AG08396 (cell line): ENCODE results near the gene ART3.

ENCODE experiments used
- DNase-seq: peaks from one replicate; pipeline ENCODE4 v3.0.0; 2012; ENCODE audit warnings: low spot score, mixed read lengths

Gene ART3

GRCh38 chr4:76072760-76073159, 1.7 kb upstream of the ART3 start:
- no peak for DNase-seq

- DNase-seq, result no peak
These were observed 588 bp downstream of the ART3 start for GRCh38 chr4:76074993-76075600.

GRCh38 chr4:76078033-76078613, 3.6 kb downstream of the ART3 start:
- no peak for DNase-seq

- no peak for DNase-seq
These were observed 9.0 kb downstream of the ART3 start for GRCh38 chr4:76083386-76083988.

- no peak for DNase-seq
These were observed 10.0 kb downstream of the ART3 start for GRCh38 chr4:76084542-76084941.

- DNase-seq, result peak; percentile 65
These were observed 12.7 kb downstream of the ART3 start for GRCh38 chr4:76087007-76087769.

GRCh38 chr4:76088719-76089118, 14.2 kb downstream of the ART3 start:
- DNase-seq, result no peak

GRCh38 chr4:76090241-76090691, 15.8 kb downstream of the ART3 start:
- DNase-seq, result peak; percentile 54

GRCh38 chr4:76091052-76091451, 16.5 kb downstream of the ART3 start:
- no peak for DNase-seq

GRCh38 chr4:76095568-76095967, 21.1 kb downstream of the ART3 start:
- no peak for DNase-seq

- DNase-seq, result no peak
These were observed 21.6 kb downstream of the ART3 start for GRCh38 chr4:76096076-76096475.

GRCh38 chr4:76105652-76106051, 31.1 kb downstream of the ART3 start:
- DNase-seq, result no peak

GRCh38 chr4:76106442-76106841, 31.9 kb downstream of the ART3 start:
- DNase-seq, result no peak

GRCh38 chr4:76108467-76109181, 34.1 kb downstream of the ART3 start:
- no peak for DNase-seq

- no peak for DNase-seq
These were observed 42.3 kb downstream of the ART3 start for GRCh38 chr4:76116821-76117220.

GRCh38 chr4:76117536-76117935, 43.0 kb downstream of the ART3 start:
- no peak for DNase-seq

GRCh38 chr4:76120199-76120598, 45.7 kb downstream of the ART3 start:
- DNase-seq, result no peak

GRCh38 chr4:76125816-76126215, 51.3 kb downstream of the ART3 start:
- no peak for DNase-seq

GRCh38 chr4:76127754-76128153, 53.2 kb downstream of the ART3 start:
- no peak for DNase-seq

- DNase-seq, result no peak
These were observed 66.7 kb downstream of the ART3 start for GRCh38 chr4:76141241-76141640.

GRCh38 chr4:76144546-76144945, 70.0 kb downstream of the ART3 start:
- no peak for DNase-seq

- DNase-seq, result peak; percentile 71
These were observed 73.1 kb downstream of the ART3 start for GRCh38 chr4:76147454-76148141.
